ENCODE measurements around the gene KLHL10. TPM values are rescaled to one million over a fixed set of nuclear protein-coding genes. Genes with fewer than 3 reads are reported as not detected.

Gene KLHL10
- total and polyA plus RNA-seq, 2 of the 13 experiments (the other 11 are each of a cell fraction or from before 2014, with no cell fraction given), result 0.04 to 0.08 TPM

DNA sequence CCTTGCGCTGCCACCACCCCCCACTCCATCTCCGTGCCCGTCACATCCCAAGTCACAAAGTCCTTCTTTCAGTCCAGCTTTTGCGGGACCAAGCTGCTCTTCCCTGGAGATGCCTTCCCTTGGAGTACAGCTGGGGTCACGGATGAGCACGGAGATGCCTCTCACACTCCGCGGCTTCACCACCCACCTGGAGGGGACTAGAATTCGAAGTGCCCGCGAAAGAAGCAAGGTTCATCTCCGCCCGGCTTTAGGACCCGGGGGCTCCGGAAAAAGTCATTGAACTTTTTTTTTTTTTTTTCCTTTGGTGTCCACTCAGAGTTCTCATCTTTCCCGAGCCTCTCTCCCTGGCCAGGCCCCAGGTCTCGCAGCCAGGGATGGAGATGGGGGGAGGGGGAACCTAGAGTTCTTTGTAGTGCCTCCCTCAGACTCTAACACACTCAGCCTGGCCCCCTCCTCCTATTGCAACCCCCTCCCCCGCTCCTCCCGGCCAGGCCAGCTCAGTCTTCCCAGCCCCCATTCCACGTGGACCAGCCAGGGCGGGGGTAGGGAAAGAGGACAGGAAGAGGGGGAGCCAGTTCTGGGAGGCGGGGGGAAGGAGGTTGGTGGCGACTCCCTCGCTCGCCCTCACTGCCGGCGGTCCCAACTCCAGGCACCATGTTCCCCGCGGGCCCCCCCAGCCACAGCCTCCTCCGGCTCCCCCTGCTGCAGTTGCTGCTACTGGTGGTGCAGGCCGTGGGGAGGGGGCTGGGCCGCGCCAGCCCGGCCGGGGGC, 25.1 kb upstream of the KLHL10 start, which contains the start of gene FKBP10 (continued):
- TF ChIP-seq STAT5B (CRISPR knock-in tag; IDR thresholded peaks at IDR 0.05) (no peak), POLR2AphosphoS5 (IDR thresholded peaks at IDR 0.05; ENCODE audit: low read depth, low read length) (peak; percentile 57), ZBTB1 (CRISPR knock-in tag; IDR thresholded peaks at IDR 0.05; ENCODE audit: borderline replicate concordance) (no peak), SMAD1 (CRISPR knock-in tag; IDR thresholded peaks at IDR 0.05; ENCODE audit: borderline replicate concordance, low read depth) (no peak), ZNF317 (CRISPR knock-in tag; IDR thresholded peaks at IDR 0.05) (peak; percentile 64), KLF15 (CRISPR knock-in tag; IDR thresholded peaks at IDR 0.05; ENCODE audit: borderline replicate concordance) (no peak), PPARG (CRISPR knock-in tag; conservative IDR thresholded peaks at IDR 0.05) (no peak), NR2C2 (CRISPR knock-in tag; IDR thresholded peaks at IDR 0.05; ENCODE audit: borderline replicate concordance) (no peak), ZMAT3 (CRISPR knock-in tag; conservative IDR thresholded peaks at IDR 0.05) (no peak), ZNF674 (CRISPR knock-in tag; IDR thresholded peaks at IDR 0.05; ENCODE audit: low read depth) (no peak), SNAI1 (CRISPR knock-in tag; IDR thresholded peaks at IDR 0.05; ENCODE audit: borderline replicate concordance) (peak; percentile 93; the same call in 1 of the 2 replicates), ZNF263 (CRISPR knock-in tag; IDR thresholded peaks at IDR 0.05) (peak; percentile 31; the same call in 1 of the 2 replicates), ZNF557 (CRISPR knock-in tag; IDR thresholded peaks at IDR 0.05) (no peak), SAFB2 (CRISPR knock-in tag; IDR thresholded peaks at IDR 0.05; ENCODE audit: borderline replicate concordance, low read depth) (no peak), PITX1 (CRISPR knock-in tag; IDR thresholded peaks at IDR 0.05) (peak; percentile 11; the same call in 1 of the 2 replicates)
- TF ChIP-seq, protein P1, sequence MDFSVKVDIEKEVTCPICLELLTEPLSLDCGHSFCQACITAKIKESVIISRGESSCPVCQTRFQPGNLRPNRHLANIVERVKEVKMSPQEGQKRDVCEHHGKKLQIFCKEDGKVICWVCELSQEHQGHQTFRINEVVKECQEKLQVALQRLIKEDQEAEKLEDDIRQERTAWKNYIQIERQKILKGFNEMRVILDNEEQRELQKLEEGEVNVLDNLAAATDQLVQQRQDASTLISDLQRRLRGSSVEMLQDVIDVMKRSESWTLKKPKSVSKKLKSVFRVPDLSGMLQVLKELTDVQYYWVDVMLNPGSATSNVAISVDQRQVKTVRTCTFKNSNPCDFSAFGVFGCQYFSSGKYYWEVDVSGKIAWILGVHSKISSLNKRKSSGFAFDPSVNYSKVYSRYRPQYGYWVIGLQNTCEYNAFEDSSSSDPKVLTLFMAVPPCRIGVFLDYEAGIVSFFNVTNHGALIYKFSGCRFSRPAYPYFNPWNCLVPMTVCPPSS (IDR thresholded peaks at IDR 0.05), result no peak
- TF ChIP-seq, protein P2, sequence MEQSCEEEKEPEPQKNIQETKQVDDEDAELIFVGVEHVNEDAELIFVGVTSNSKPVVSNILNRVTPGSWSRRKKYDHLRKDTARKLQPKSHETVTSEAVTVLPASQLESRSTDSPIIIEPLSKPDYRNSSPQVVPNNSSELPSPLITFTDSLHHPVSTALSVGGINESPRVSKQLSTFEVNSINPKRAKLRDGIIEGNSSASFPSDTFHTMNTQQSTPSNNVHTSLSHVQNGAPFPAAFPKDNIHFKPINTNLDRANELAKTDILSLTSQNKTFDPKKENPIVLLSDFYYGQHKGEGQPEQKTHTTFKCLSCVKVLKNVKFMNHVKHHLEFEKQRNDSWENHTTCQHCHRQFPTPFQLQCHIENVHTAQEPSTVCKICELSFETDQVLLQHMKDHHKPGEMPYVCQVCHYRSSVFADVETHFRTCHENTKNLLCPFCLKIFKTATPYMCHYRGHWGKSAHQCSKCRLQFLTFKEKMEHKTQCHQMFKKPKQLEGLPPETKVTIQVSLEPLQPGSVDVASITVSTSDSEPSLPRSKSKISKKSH (CRISPR knock-in tag; IDR thresholded peaks at IDR 0.05; ENCODE audit: borderline replicate concordance), result no peak
- TF ChIP-seq, protein P3, sequence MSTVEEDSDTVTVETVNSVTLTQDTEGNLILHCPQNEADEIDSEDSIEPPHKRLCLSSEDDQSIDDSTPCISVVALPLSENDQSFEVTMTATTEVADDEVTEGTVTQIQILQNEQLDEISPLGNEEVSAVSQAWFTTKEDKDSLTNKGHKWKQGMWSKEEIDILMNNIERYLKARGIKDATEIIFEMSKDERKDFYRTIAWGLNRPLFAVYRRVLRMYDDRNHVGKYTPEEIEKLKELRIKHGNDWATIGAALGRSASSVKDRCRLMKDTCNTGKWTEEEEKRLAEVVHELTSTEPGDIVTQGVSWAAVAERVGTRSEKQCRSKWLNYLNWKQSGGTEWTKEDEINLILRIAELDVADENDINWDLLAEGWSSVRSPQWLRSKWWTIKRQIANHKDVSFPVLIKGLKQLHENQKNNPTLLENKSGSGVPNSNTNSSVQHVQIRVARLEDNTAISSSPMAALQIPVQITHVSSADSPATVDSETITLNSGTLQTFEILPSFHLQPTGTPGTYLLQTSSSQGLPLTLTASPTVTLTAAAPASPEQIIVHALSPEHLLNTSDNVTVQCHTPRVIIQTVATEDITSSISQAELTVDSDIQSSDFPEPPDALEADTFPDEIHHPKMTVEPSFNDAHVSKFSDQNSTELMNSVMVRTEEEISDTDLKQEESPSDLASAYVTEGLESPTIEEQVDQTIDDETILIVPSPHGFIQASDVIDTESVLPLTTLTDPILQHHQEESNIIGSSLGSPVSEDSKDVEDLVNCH (CRISPR knock-in tag; IDR thresholded peaks at IDR 0.05), result no peak
- TF ChIP-seq, protein P4, sequence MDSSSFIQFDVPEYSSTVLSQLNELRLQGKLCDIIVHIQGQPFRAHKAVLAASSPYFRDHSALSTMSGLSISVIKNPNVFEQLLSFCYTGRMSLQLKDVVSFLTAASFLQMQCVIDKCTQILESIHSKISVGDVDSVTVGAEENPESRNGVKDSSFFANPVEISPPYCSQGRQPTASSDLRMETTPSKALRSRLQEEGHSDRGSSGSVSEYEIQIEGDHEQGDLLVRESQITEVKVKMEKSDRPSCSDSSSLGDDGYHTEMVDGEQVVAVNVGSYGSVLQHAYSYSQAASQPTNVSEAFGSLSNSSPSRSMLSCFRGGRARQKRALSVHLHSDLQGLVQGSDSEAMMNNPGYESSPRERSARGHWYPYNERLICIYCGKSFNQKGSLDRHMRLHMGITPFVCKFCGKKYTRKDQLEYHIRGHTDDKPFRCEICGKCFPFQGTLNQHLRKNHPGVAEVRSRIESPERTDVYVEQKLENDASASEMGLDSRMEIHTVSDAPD (CRISPR knock-in tag; IDR thresholded peaks at IDR 0.05), result no peak
- TF ChIP-seq, protein P5, sequence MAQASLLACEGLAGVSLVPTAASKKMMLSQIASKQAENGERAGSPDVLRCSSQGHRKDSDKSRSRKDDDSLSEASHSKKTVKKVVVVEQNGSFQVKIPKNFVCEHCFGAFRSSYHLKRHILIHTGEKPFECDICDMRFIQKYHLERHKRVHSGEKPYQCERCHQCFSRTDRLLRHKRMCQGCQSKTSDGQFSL (CRISPR knock-in tag; IDR thresholded peaks at IDR 0.05), result peak; percentile 92
